Glomerular visceral epithelial cell (primary cell): ENCODE measurements around the gene NOX3.
A peak's percentile ranks its signal among the peaks of the same experiment; 100 is the strongest.
"Not testable (repeated sequence)": the region's sequence is repeated elsewhere in the genome, so short reads cannot be mapped to it uniquely, and the experiment has no call there.

ENCODE experiments used
- DNase-seq: peaks from one replicate; pipeline ENCODE4 v3.0.0-alpha.2; 2016; ENCODE audit errors: extremely low spot score

Gene NOX3

DNA sequence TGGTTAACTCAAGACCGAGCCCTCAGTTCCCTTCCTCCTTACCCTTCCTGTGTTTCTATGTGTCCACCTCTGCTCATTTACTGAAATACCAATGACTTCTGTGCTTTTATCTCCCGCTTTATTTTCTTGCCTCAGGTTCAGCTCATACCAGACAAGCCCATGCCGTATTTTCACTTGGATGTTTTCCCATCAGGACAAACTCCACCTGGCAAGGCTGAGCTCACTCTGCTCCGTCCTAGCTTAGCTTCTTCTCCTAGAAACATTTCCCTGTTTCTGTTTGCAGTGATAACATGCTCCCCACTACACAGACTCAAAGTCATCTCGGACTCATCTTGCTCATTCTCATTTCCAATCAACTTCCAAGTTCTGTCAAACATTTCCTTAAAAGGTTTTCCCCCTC lies 84.4 kb downstream of the NOX3 start:
- DNase-seq: no peak

DNA sequence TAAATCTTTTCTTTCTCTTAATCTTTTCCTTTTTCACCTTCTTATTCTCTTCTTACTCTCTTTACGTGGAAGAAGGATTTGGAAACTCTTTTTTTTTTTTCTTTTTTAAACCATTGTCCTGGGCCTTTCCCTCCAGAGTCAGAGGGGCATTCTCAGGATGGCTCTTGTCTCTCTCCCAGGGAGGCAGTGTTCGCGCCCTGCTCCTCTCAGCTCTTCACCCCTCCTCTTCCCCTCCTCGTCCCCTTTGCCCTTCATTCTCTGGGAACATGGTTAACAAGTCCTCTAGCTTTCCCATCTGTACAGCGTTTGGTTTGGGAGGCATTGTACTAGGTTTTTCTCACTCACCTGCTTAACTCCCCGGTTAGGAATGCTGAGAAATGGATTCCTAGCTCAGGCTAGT lies 89.3 kb downstream of the NOX3 start:
- DNase-seq: no peak

DNA sequence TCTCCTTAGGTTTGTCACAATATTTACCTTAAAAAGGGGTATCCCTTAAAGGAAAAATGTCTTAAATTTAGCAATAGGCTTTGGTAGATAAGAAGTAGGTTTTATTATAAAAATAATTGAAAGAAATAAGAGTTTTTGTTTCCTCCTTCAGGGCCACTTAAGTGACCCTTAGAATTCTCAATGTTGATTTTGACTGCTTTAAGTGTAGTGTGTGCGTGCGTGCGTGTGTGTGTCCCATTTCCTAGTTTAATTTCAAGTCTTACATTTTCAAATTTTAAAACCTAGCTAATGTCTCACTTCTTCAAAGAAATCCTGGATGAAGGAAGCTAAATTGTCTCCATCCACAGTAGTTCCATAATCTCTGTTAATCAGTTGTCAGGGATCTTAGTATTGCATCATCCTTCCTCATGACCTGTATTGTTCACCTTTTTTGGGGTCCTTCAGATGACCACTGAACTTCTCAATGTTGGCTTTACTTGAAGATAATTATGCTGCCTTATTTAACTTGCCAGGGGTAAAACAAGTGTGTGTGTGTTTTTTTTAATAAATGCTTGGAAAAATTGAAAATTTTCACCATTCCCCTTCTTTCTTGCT lies 90.7 kb downstream of the NOX3 start:
- no peak for DNase-seq

DNA sequence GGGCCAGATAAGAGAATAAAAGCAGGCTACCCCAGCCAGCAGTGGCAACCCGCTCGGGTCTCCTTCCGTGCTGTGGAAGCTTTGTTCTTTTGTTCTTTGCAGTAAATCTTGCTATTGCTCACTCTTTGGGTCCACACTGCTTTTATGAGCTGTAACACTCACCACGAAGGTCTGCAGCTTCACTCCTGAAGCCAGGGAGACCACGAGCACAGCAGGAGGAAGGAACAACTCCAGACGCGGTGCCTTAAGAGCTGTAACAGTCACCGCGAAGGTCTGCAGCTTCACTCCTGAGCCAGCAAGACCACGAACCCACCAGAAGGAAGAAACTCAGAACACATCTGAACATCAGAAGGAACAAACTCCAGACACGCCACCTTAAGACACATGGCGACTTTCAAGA lies 91.6 kb downstream of the NOX3 start:
- DNase-seq: not testable (repeated sequence)

DNA sequence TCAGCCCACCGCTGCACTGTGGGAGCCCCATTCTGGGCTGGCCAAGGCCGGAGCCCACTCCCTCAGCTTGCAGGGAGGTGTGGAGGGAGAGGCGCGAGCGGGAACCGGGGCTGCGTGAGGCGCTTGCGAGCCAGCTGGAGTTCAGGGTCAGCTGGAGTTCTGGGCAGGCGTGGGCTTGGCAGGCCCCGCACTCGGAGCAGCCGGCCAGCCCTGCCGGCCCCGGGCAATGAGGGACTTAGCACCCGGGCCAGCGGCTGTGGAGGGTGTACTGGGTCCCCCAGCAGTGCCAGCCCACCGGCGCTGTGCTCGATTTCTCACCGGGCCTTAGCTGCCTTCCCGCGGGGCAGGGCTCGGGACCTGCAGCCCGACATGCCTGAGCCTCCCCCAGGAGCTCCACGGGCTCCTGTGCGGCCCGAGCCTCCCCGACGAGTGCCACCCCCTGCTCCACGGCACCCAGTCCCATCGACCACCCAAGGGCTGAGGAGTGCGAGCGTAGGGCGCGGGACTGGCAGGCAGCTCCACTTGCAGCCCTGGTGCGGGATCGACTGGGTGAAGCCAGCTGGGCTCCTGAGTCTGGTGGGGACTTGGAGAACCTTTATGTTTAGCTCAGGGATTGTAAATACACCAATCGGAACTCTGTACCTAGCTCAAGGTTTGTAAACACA lies 92.5 kb downstream of the NOX3 start:
- DNase-seq: not testable (repeated sequence)

DNA sequence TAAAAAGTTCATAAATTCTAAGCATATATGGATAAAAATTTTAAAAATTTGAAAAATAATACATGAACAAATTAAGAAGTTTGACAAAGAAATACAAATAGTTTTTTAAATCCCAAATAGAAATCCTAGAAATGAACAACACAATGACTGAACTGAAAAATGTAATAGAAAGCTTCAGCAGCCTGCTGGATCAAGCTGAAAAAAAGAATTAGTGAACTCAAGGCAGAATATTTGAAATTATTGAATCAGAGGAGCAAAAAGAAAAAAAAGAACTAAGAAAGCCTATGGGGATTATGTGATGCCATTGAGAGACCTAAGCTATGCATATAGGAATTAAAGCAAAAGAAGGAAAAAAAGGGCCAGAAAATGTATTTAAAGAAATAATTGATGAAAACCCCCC lies 101.5 kb downstream of the NOX3 start:
- DNase-seq: no peak

DNA sequence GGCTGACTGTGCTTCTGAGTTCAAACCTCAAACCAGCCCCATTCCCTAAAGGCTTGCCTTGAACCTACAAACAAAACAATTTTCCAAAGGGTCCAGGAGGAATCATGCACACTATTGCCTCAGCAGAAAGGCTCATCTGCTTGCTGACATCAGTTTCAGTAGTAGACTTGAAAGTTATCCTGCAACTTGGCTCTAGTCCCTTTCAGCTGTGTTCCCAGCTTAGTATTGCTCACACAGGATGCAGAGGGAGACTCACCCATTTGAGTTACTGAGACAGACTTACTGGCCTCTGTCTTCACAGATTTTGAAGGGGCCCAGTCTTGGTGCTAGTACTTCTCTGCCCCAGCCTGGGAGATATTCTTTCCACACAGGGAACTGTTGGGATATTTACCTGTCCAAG lies 102.8 kb downstream of the NOX3 start:
- no peak for DNase-seq

DNA sequence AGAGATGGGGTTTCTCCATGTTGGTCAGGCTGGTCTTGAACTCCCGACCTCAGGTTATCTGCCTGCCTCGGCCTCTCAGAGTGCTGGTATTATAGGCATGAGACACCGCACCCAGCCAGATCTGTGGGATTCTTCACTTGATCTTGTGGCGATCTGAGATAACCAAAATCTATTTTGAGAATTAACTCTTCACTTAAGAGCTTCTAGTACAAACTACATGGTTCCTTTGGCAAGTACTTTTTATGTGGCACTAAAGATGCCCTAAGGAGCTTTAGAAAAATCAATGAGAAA lies 103.6 kb downstream of the NOX3 start:
- no peak for DNase-seq

DNA sequence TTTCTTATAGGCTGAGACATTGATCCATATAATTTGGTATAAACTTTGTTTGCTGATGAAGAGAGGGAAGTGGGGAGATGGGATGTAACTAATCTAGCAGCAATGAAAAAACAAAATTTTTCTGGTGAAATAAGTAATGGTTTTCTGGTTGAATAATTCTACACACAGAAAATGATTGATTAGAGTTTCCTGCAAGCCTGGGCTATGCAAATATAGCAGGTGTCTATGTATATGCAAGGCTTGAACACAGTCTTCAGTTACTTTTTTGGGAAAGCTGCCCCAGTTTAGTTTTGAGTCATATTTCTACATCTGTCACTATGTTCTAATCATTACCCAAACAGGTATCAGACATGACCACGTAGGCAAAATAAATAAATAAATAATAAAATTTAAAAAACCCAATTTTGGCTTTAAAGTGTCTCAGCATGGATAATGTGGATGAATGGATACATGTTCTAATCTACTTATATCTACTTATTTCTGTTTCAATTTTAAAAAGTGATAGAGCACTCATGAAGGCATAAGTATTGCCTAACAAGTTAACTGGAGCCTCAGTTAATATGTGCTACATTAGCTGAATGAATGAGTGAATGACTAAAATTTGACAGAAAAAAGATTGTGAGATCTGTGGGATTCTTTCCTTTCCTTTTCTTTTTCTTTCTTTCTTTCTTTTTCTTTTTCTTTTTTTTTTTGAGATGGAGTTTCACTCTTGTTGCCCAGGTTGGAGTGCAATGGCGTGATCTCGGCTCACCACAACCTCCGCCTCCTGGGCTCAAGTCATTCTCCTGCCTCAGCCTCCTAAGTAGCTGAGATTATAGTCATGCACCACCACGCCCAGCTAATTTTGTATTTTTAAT lies 104.1 kb downstream of the NOX3 start:
- no peak for DNase-seq

DNA sequence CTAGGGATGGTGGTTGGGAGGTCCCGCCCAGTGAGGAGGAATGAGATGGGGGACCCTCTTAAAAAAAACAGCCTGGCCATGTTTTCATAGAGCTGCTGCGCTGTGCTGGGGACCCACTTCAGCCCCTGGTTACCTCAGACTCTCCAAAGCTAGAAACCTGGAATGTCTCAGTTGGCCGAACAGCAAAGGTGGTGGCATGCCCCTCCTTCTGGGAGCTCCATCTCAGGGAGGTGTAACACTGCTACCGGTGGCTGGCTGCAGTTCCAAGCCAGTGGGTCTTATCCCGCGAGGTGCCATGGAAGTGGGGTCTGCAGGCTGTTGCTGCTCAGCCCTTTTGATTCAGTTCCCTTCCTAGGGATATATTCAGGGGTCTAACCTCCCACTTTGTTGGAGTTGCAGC lies 105.7 kb downstream of the NOX3 start:
- DNase-seq: no peak

DNA sequence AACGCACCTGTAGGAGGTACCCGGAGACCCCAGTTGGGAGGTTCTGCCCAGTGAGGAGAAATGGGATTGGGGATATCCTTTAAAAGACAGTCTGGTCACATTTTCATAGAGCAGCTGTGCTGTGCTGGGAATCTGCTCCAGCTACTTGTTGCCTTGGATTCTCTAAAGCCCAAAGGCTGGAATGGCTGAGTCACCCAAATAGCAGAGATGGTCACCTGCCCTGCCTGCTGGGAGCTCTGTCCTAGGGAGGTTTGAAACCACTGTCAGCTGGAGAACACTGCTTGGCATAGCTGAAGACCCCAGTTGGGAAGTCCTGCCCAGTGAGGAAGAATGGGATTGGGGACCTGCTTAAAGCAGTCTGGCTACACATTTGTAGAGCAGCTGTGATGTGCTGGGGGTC lies 106.5 kb downstream of the NOX3 start:
- peak; percentile 6 for DNase-seq

DNA sequence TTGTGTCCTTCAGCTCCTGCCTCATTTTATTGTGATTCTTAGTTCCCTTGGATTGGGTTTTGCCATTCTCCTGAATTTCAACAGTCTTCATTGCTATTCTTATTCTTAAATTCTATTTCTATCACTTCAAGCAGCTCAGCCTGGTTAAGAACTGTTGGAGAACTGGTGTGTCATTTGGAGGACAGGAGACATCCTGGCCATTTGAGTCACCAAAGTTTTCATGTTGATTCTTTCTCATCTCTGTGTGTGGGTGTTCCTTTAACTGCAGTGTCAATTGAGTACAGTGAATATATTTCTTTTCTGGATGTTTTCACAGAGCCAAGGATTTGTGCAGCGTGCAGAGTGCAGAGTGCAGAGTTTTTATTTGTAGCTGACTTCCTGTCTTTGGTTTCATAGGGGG lies 107.8 kb downstream of the NOX3 start:
- DNase-seq: no peak

DNA sequence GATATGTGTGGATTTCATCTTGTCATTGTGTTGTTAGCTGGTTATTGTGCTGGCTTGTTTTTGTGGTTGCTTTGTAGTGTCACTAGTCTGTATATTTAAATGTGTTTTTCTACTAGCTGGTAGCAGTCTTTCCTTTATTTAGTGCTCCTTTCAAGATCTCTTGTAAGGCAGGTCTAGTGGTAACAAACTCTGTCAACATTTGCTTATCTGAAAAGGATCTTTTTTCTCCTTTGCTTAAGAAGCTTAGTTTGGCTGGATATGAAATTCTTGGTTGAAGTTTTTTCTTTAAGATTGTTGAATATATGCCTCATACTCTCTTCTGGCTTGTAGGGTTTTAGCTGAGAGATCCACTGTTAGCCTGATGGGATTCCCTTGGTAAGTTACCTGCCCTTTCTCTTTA lies 108.7 kb downstream of the NOX3 start:
- DNase-seq: no peak
